ENCODE data around the gene YAF2.

The YAF2 gene

GRCh38 chr12:42144158-42144407, 94.0 kb downstream of the YAF2 start:
- no peak for TF ChIP-seq CTCF (conservative IDR thresholded peaks at IDR 0.05)
- H3K27ac ChIP-seq, result peak overlapping the region; percentile 93

GRCh38 chr12:42143452-42144157, 94.4 kb downstream of the YAF2 start:
- TF ChIP-seq CTCF (conservative IDR thresholded peaks at IDR 0.05), result no peak
- peak overlapping the region; percentile 93 for H3K27ac ChIP-seq

GRCh38 chr12:42141981-42142606, 96.0 kb downstream of the YAF2 start:
- H3K27ac ChIP-seq, result no peak overlapping the region
- TF ChIP-seq CTCF (conservative IDR thresholded peaks at IDR 0.05), result no peak

GRCh38 chr12:42140901-42141300, 97.1 kb downstream of the YAF2 start:
- H3K27ac ChIP-seq, result no peak overlapping the region
- TF ChIP-seq CTCF (conservative IDR thresholded peaks at IDR 0.05), result no peak

- no peak for TF ChIP-seq CTCF (conservative IDR thresholded peaks at IDR 0.05)
Measured at GRCh38 chr12:42135259-42135814, 102.7 kb downstream of the YAF2 start.

GRCh38 chr12:42130672-42131402, 107.2 kb downstream of the YAF2 start:
- H3K27ac ChIP-seq, result no peak overlapping the region
- no peak for TF ChIP-seq CTCF (conservative IDR thresholded peaks at IDR 0.05)

More at GRCh38 chr12:42135259-42135814, 102.7 kb downstream of the YAF2 start:
- H3K27ac ChIP-seq, result no peak overlapping the region

- no peak overlapping the region for H3K27ac ChIP-seq
- peak; percentile 93 for TF ChIP-seq CTCF (conservative IDR thresholded peaks at IDR 0.05)
Measured at GRCh38 chr12:42129595-42130204, 108.3 kb downstream of the YAF2 start.

Data from VCaP (cell line).